Measurements from ENCODE around the gene GRAMD1B.

DNA sequence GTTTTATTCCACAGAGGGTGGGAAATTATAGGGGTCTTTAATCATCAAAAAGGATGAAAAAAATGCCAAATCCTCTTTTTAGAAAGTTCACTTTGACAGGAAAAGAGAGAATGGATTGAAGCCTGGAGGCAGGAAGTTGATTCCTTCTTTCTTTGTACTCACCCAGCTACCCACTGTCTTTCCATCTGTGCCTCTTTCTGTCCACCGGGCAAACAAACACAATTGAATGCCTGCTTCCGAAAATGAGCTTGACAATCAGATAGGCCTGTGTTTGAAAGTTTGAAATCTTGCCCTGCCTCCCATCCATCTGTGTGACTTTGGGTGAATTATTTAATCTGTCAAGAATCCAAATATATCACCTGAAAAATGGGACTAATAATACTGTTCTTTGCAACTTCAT is 143.2 kb downstream of the GRAMD1B start:
- no peak for TF ChIP-seq CTCF (IDR thresholded peaks at IDR 0.05)
- no peak for TF ChIP-seq POLR2A (IDR thresholded peaks at IDR 0.05)
